Right forelimb (tissue), 1 donor: ENCODE results near the gene ABI2.
"Not testable (repeated sequence)": the region's sequence is repeated elsewhere in the genome, so short reads cannot be mapped to it uniquely, and the experiment has no call there.

ENCODE experiments used
- DNase-seq: peaks from one replicate; pipeline ENCODE4 v3.0.0-alpha.2; 2018

Gene ABI2

GRCh38 chr2:203327901-203328759 is at the start of gene ABI2:
TSS of gene ABI2 (plus strand) at chr2:203328394. CDS start at chr2:203328515, 121 bp downstream.
- DNase-seq, result peak; percentile 95

DNA sequence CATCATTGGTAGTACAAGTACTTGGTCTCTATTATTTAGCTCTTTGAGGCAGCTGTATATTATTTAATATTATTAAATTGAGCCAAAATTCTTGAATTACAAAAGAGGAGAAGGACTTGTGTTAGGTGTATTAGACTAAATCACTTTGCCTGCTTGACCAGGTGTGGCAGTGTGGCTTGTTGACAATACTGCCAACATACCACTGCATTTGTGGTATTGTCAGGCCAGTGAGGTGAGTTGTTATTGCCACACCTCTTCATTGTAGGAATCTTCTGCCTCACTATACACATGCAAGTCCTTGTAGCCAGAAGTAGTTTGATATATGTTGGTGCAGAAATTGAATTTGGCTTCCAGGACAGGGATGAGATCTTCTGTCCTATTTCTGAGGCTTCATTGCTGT is 48.9 kb upstream of the ABI2 start:
- DNase-seq, result no peak

DNA sequence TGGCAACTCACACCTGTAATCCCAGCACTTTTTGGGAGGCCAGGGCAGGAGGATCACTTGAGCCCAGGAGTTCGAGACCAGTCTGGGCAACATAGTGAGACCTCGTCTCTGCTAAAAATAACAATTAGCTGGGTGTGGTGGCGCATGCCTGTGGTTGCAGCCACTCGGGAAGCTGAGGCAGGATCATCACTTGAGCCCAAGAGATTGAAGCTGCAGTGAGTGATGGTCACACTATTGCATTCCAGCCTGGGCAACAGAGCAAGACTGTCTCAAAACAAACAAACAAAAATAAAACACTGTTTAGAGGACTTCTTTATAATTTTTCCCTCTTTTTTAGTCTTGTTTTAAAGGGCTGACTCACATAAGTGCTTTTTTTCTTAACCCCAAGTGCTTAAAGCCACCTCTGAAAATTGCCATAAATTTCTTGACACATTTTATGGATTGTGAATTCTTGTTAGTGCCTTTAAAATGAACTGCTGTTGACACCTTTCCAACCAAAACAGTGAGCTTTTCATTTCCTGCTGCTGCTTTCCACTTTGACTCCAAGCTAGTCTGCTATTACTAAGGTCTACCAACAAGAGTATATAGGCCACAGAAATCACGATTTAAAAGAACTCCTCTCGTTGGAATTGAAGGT is 47.6 kb upstream of the ABI2 start:
- no peak for DNase-seq

- no peak for DNase-seq
These were observed 46.1 kb upstream of the ABI2 start for GRCh38 chr2:203282101-203282500.

- no peak for DNase-seq
These were observed 41.7 kb upstream of the ABI2 start for GRCh38 chr2:203286532-203286931.

DNA sequence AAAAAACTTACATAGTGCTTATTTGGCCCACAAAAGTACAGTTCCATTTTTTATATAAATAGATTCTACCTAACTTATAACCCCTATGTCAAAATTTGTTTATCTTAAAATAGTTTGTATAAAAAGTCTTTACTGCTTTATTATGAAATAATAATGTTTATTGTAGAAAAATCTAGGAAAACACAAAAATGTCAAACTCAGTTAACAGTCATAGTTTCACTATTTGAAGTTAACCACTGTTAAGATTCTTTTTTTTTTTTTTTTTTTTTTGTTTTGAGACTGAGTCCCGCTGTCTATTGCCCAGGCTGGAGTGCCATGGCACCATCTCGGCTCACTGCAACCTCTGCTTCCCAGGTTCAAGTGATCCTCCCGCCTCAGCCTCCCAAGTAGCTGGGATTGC is 26.5 kb upstream of the ABI2 start:
- no peak for DNase-seq

DNA sequence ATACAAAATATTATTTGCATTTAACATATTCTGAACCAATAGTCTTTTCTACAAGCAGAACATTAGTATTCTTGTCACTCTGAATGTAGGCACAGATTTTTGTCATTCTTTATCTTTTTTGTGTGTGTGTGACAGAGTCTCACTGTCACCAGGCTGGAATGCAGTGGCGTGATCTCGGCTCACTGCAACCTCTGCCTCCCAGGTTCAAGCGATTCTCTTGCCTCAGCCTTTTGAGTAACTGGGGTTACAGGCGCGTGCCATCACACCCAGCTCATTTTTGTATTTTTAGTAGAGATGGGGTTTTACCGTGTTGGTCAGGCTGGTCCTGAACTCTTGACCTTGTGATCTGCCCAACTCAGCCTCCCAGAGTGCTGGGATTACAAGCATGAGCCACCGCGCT is 25.6 kb upstream of the ABI2 start:
- not testable (repeated sequence) for DNase-seq

- no peak for DNase-seq
These were observed 17.3 kb upstream of the ABI2 start for GRCh38 chr2:203310688-203311436.

GRCh38 chr2:203326356-203326755 is 1.8 kb upstream of the ABI2 start:
- DNase-seq, result no peak

GRCh38 chr2:203327582-203327900 is 653 bp upstream of the ABI2 start:
- no peak for DNase-seq

- peak; percentile 72 for DNase-seq
These were observed 756 bp downstream of the ABI2 start for GRCh38 chr2:203328760-203329540.

DNA sequence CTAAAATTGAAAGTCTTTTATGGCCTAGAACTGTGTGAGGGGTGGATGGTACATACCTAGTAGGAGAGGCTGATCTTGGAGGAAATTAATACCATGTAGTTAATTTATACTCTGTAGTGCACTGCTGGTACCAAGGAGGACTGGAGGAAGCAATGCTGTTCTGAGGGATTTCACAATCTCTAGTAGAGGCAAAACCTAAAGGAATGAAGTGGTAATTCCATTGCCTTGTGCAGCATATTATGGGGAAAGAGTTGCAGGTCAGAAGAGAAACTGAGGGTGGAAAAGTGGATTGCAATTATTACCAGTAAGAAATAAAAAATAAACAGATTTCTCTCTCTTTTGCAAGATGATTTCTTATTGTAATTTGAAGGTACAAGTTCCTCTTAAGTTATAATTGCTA is 2.2 kb downstream of the ABI2 start:
- no peak for DNase-seq

DNA sequence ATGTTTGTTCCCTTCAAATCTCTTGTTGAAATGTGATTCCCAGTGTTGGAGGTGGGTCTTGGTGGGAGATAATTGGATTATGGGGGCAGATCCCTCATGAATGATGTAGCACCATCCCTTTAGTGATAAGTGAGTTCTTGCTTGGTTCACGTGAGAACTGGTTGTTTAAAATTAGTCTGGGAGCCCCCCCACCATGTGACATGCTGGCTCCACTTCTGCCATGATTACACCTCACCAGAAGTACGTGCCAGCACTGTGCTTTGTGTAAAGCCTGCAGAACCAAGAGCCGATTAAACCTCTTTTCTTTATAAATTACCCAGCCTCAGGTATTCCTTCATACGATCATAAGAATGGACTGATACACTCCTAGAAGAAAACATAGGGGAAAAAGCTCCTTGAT is 10.1 kb downstream of the ABI2 start:
- no peak for DNase-seq

- DNase-seq, result no peak
These were observed 12.7 kb downstream of the ABI2 start for GRCh38 chr2:203340791-203341487.

DNA sequence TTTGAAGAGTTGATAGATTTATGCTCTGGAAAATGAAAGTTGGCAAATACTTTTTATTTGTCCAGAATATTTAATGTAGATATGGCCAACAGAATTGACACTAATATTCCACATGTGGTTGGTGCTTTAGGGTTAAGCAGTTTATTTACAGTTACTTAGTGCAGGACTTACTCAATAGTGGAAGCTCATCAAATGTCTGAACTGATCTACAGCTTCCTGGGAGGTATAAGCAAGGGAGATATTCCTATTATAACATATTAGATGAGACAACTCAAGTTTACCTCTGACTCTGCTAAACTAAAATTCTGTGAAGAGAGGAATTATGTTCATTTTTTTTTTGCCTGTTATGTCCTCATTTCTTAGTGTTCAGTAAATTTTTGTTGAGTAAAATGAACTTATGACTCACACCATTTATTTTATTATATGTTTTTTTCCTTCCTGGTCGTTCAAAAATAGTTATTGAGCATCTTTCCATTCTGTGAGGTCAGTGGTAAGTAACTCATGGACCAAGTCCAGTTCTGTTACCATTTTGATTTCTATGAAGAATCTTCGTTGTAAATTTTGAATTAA is 13.6 kb downstream of the ABI2 start:
- DNase-seq, result no peak

- not testable (repeated sequence) for DNase-seq
These were observed 14.2 kb downstream of the ABI2 start for GRCh38 chr2:203342374-203342773.

- no peak for DNase-seq
These were observed 16.5 kb downstream of the ABI2 start for GRCh38 chr2:203344667-203345066.

DNA sequence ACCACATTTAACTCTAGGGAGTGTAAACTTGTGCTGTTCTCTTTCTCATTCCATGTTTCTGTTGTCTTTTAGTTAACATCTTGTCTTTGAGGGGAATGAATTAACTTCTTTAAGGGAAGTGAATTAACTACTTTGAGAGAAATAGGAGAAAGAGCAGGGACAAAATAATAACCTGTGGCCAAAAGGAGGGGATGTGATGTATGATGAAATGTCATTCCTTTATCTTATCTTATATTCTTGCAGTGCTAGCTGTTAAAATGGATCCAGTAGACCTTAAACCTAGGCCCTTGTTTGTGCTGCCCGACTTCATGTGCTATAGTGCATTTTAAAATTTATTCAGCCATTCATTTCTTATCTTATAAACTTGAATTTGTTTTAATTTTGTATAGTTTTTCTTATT is 18.4 kb downstream of the ABI2 start:
- DNase-seq, result no peak

DNA sequence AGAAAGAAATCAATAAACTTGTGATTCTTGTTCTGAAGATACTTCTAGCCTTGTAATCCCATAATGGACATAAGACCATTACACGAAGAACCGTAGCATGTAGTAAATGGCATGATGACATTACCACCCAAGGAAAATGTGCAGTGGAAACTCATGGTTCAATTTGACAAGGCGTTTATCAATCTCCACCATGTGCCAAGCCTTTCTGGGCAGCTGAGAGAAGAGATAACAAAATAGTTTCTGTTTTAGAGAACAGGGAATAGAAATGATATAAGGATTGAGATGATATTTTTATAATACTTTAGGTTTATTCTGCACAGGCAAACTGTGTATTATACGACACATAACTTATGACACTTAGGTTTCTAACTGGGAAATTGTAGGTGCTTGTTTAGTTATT is 19.2 kb downstream of the ABI2 start:
- DNase-seq, result no peak

- DNase-seq, result no peak
These were observed 24.5 kb downstream of the ABI2 start for GRCh38 chr2:203352604-203353255.

GRCh38 chr2:203354966-203355365 is 26.8 kb downstream of the ABI2 start:
- DNase-seq, result no peak

DNA sequence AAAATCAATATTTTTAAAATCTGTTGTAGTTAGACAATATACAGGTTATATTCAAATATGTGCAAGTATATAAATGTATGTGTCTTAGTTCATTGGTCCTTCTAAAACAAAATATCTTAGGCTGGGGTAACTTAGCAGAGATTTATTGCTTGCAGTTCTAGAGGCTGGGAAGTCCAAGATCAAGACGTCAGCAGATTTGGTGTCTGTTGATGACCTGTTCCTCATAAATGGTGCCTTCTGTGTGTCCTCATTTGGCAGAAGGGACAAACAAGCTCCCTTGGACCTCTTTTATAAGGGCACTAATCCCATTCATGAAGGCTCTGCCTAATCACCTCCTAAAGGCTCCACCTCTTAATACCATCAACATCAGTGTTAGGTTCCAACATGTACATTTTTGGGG is 31.3 kb downstream of the ABI2 start:
- no peak for DNase-seq
